GM19452 (cell line): ENCODE results near the gene FAM180B.
A peak's percentile ranks its signal among the peaks of the same experiment; 100 is the strongest.
"Not testable (repeated sequence)": the region's sequence is repeated elsewhere in the genome, so short reads cannot be mapped to it uniquely, and the experiment has no call there.

Experiments used
- ATAC-seq: cut with Tn5 transposase; IDR thresholded peaks from one replicate; pipeline ENCODE4 v1.9.1; 2021; ENCODE audit not compliant: unreplicated experiment

The FAM180B gene, protein sequence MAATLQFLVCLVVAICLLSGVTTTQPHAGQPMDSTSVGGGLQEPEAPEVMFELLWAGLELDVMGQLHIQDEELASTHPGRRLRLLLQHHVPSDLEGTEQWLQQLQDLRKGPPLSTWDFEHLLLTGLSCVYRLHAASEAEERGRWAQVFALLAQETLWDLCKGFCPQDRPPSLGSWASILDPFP

GRCh38 chr11:47586098-47586855, at the start of gene FAM180B:
Gene FAM180B, plus strand, starts transcription at chr11:47586678. Its CDS starts 91 bp downstream, at chr11:47586769.
- ATAC-seq: no peak

DNA sequence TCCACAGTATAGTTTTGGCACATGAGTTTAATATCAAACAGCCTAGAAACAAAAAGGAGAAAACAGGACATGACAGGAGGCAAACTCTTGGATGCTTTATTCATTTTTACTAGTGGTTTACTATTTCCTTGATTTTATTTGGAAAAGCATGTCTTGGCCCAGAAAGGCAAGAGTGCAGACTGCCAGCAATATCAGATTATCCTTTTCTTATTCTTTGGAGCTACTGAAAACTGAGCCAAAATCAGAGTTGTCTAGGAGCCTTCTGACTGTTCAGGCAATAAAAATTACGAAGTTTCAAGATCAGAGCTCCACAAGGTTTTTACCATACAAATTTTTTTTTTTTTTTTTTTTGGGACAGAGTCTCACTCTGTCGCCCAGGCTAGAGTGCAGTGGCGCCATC, 49.6 kb upstream of the FAM180B start:
- ATAC-seq: no peak

DNA sequence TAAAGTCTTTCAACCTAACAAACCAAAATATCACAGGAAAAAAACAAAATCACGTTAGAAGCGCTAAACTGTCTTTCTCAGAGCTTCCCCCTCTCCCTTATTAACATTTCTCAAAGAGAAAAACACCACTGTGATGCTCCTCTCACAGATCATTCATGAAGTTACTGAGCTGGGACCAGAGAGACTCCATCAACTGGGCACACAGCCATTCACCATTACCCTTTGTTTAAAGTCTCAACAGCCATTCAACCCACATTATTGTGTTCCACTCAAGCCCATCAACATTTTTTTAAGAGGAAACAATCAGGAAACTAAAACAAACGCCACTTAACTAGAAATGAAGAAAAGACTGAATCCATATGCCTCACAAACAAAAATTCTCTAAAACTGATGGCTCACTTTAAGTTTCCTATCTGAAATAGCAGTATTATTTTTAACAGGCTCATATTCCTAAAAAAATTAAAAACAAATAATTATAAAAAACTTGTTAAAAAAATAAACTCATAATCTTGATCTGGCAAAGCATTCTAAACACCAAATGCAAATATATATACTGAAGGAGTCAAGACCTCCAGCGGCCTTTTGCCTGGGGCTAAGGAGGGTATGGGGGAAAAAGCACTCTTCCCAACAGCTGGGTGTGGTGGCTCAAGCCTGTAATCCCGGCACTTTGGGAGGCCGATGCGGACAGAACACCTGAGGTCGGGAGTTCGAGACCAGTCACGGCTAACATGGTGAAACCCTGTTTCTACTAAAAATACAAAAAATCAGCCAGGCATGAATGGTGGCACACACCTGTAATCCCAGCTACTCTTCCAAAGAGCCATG, 47.5 kb upstream of the FAM180B start:
- ATAC-seq: no peak

- no peak for ATAC-seq
Measured at GRCh38 chr11:47539681-47540039, 46.8 kb upstream of the FAM180B start.

DNA sequence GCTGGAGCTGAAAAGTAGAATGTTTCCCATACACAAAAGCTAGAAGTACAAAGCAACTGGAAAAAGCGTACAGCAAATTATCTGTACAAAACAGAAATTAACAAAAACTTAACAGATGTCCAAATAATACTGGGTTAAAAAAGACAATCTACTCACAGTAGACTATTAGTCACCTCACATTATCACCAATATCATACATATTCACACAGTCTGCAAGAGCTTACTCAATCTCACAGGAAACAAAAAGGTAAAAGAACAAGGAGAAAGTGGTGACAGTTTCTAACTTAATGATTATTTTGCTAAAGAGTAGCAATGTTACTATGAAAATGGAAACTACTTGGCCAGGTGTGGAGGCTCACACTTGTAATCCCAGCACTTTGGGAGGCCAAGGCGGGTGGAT, 45.4 kb upstream of the FAM180B start:
- no peak for ATAC-seq

DNA sequence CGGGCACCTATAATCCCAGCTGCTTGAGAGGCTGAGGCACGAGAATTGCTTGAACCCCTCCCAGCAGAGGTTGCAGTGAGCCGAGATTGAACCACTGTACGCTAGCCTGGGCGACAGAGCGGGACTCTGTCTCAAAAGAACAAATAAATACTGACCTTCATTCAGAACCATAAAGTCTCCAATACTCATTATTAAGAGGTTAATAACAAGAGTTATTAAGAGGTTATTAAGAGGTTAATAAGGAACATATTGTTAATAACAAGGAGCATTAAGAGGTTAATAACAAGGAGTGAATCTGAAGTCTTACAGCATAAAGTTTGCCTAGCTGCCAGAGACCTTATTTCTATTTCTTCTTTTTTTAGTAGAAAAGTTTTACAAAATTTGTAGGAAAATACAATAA, 41.2 kb upstream of the FAM180B start:
- ATAC-seq: no peak

DNA sequence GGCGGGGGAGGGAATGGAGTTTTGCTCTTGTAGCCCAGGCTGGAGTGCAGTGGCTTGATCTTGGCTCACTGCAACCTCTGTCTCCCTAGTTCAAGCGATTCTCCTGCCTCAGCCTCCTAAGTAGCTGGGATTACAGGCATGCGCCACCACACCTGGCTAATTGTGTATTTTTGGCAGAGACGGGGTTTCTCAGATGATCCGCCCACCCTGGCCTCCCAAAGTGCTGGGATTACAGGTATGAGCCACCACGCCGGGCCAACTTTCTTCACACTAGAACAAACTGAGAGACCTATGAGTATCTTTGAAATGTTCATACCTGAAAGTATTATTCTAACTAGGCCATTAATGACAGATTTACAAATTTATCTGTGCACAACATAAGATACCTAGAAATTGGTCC, 40.2 kb upstream of the FAM180B start:
- not testable (repeated sequence) for ATAC-seq

GRCh38 chr11:47550288-47551047, 36.0 kb upstream of the FAM180B start:
- no peak for ATAC-seq

- no peak for ATAC-seq
Measured at GRCh38 chr11:47551086-47551485, 35.4 kb upstream of the FAM180B start.

GRCh38 chr11:47552056-47552565, 34.4 kb upstream of the FAM180B start:
- no peak for ATAC-seq

- peak; percentile 93 for ATAC-seq
Measured at GRCh38 chr11:47552566-47553405, 33.7 kb upstream of the FAM180B start, which contains the start of gene CELF1. Gene CELF1, minus strand, starts transcription at chr11:47553132. Its CDS starts 53,609 bp downstream, at chr11:47499523.

GRCh38 chr11:47553406-47553743, 33.1 kb upstream of the FAM180B start:
- peak; percentile 27 for ATAC-seq

GRCh38 chr11:47557004-47557403, 29.5 kb upstream of the FAM180B start:
- not testable (repeated sequence) for ATAC-seq

- ATAC-seq: no peak
Measured at GRCh38 chr11:47558695-47559094, 27.8 kb upstream of the FAM180B start.

DNA sequence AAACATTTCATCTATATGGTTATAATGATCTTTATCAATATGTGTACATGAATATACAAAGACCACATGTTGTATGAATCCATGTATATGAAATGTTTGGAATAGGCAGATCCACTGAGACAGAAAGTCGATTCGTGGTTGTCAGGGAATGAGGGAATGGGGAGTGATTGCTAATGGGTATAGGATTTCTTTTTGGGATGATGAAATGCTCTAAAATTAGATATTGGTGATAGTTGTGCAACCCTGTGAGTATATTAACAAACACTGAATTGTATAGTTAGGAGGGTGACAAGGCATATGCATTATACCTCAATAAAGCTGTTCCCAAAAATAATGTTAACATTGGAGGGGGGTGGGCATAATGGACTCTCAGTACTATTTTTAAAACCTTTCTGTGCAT, 26.1 kb upstream of the FAM180B start:
- ATAC-seq: no peak

- ATAC-seq: not testable (repeated sequence)
Measured at GRCh38 chr11:47562393-47562792, 24.1 kb upstream of the FAM180B start.

- not testable (repeated sequence) for ATAC-seq
Measured at GRCh38 chr11:47564366-47564765, 22.1 kb upstream of the FAM180B start.

DNA sequence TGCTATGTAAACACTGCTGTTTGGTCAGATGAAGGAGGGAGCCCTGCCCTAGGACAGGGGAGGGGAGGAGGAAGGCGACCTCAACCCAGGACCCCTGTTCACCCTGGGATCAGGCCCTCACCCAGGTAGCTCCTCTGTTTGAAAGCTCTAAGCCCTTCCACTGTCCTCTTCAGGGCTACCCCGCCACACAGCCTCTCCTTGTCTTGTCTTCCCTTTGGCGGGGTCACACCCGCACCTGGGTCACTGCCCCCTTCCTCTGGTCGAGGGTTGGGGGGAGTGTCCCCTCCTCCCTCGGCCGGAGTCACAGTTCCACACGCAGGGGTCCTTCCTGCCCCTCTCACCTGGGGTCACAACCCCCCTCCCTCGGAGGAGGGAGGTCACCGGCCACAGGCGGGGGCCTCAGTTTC, 21.5 kb upstream of the FAM180B start:
- ATAC-seq: no peak

DNA sequence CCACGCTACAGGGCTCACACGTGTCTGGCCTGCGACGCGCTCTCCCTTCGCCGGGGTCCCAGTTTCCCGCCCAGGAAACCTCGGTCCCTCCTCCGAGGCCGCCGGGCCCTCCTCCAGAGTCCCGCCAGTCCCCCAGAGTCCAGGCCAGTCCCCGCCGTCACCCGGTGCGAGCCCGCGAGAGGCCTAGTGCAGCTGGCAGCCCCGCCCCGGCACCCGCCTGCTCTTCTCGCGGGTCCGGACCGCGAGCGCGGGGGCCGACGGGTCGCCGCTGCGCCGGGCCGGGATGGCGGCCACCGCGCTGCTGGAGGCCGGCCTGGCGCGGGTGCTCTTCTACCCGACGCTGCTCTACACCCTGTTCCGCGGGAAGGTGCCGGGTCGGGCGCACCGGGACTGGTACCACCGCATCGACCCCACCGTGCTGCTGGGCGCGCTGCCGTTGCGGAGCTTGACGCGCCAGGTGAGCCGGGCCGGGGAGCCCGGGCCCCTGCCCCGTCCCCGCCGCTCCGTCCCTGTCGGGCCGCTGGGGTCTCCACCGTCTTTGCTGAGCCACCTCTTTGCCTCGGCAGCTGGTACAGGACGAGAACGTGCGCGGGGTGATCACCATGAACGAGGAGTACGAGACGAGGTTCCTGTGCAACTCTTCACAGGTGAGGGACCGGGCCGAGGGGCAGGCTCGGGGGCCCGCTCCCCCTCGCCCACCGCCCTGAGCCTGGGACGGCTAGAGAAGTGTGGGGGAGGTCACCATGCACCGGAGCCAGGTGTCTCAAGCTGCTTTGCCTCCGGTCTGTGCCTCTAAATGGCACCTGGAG, 20.9 kb upstream of the FAM180B start, which contains the start of gene PTPMT1:
TSS of gene PTPMT1 (plus strand) at position 260 of the 809 bp plus-strand sequence. CDS start at position 284, 24 bp downstream.
- ATAC-seq: peak; percentile 83
